HG03439 (cell line): ENCODE measurements around the gene GKN1.

Experiments used
- ATAC-seq: cut with Tn5 transposase; IDR thresholded peaks from one replicate; pipeline ENCODE4 v1.9.1; 2021; ENCODE audit warnings: mild to moderate bottlenecking, moderate library complexity; ENCODE audit not compliant: unreplicated experiment

The GKN1 gene, protein sequence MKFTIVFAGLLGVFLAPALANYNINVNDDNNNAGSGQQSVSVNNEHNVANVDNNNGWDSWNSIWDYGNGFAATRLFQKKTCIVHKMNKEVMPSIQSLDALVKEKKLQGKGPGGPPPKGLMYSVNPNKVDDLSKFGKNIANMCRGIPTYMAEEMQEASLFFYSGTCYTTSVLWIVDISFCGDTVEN

DNA sequence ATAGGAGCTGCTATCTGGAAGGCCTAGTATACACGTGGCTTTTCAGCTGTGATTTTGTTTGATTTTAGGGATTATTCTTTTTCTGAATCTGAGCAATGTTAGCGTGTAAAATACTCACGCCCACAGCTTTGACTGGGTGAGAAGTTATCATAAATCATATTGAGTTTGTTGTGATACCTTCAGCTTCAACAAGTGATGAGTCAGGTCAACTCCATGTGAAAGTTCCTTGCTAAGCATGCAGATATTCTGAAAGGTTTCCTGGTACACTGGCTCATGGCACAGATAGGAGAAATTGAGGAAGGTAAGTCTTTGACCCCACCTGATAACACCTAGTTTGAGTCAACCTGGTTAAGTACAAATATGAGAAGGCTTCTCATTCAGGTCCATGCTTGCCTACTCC, at the start of gene GKN1:
Gene GKN1 (plus strand): TSS at position 386 of the 400 bp plus-strand sequence. CDS start 42 bp downstream, outside the sequence.
- no peak for ATAC-seq

DNA sequence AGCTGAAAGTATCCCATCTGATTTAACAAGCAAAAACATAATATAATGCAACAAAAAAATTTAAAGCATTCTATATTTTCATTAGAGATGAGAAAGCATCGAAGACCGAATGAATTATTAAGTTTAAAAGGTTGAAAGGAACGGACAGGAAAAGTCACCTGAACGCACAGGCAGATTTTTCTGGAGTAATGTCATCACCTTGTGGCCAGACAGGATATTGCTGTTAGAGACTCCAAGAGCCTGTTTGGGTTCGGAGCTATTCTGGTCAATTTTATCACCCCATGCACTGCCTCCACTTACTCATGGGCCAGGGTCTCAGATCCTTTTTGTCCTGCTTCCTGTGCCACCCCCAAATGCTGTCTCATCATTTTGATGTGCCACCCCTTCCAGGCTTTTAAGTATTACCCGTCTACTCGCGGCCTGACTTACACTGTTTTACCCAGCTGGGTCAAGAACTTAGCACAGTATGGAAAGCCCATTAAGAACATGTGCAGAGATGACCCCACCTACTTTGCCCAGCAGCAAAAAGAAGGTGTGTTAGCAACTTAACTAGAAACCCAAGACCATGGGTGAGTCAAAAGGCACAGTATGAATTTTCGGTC, 49.0 kb upstream of the GKN1 start:
- no peak for ATAC-seq

DNA sequence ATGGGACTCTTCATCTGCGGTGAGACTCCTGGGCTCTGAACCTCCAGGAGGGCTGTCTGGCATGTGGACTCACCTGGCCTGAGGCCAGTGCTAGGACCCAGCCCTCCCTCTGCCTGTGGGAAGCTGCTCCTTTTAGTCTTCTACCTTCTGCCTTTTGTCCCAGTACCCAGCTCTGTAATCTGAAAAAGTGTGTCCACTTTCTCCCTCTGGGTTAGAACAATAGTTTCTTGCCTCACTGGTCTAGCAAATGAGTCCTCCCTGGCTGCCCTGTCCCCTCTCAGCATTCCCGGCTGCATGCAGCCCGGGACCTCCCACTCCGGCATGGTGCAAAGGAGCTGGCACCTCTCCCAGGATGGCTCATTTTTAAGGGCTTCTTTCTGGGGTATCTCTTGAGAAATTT, 47.6 kb upstream of the GKN1 start:
- no peak for ATAC-seq

GRCh38 chr2:68931149-68931711, 43.2 kb upstream of the GKN1 start:
- ATAC-seq: no peak

GRCh38 chr2:68931799-68932198, 42.6 kb upstream of the GKN1 start:
- ATAC-seq: no peak

DNA sequence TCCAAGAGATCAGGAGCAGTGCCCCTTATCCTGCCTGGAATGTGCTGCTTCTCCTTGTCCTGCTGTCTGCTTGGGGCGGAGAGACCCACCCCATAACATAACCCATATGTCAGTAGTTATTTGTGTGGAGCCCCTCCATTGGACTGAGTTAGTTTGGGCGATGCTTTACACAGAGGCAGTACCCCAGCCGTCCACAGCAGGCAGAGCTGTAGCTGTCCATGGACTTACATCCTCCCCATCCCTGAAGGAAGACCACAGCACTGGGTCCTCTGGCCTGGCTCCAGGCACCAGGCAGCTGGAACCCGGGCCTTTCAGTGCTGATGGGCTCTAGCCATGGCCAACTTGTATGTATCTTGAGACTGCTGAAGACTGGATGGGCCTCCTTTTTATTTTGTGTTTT, 42.0 kb upstream of the GKN1 start:
- no peak for ATAC-seq

- no peak for ATAC-seq
Measured at GRCh38 chr2:68934021-68934420, 40.4 kb upstream of the GKN1 start.

- ATAC-seq: no peak
Measured at GRCh38 chr2:68935471-68935870, 39.0 kb upstream of the GKN1 start.

DNA sequence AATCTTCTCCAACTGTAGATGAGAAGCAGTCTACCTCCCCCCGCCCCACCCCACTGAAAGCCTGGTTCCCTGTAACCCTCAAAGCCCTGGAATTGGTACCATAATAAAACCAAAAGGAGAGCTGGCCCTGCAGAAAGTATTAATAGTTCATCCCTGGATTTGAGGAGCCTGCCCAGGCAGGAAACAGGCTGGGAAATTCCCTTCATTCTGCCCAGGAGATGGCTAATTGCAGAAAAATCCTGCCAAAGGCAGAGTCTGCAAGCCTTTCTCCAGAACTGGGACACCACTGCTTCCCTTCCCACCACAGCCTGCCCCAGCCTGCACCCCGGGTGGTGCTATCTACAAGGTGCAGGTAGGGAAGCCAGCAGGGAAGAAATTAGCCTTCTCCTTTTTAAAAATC, 38.0 kb upstream of the GKN1 start:
- no peak for ATAC-seq

- no peak for ATAC-seq
Measured at GRCh38 chr2:68936889-68937288, 37.5 kb upstream of the GKN1 start.

- no peak for ATAC-seq
Measured at GRCh38 chr2:68937346-68938055, 36.9 kb upstream of the GKN1 start.

- no peak for ATAC-seq
Measured at GRCh38 chr2:68938938-68939337, 35.5 kb upstream of the GKN1 start.

DNA sequence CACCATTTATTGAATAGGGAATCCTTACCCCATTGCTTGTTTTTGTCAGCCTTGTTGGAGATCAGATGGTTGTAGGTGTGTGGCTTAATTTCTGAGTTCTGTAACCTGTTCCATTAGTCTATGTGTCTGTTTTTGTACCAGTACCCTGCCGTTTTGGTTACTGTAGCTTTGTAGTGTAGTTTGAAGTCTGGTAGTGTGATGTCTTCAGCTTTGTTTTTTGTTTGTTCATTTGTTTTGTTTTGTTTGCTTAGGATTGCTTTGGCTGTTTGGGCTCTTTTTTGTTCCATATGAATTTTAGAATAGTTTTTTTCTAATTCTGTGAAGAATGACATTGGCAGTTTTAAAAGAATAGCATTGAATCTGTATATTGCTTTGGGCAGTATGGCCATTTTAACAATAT, 34.5 kb upstream of the GKN1 start:
- no peak for ATAC-seq

GRCh38 chr2:68940369-68940768, 34.1 kb upstream of the GKN1 start:
- no peak for ATAC-seq

- ATAC-seq: no peak
Measured at GRCh38 chr2:68942827-68943226, 31.6 kb upstream of the GKN1 start.

DNA sequence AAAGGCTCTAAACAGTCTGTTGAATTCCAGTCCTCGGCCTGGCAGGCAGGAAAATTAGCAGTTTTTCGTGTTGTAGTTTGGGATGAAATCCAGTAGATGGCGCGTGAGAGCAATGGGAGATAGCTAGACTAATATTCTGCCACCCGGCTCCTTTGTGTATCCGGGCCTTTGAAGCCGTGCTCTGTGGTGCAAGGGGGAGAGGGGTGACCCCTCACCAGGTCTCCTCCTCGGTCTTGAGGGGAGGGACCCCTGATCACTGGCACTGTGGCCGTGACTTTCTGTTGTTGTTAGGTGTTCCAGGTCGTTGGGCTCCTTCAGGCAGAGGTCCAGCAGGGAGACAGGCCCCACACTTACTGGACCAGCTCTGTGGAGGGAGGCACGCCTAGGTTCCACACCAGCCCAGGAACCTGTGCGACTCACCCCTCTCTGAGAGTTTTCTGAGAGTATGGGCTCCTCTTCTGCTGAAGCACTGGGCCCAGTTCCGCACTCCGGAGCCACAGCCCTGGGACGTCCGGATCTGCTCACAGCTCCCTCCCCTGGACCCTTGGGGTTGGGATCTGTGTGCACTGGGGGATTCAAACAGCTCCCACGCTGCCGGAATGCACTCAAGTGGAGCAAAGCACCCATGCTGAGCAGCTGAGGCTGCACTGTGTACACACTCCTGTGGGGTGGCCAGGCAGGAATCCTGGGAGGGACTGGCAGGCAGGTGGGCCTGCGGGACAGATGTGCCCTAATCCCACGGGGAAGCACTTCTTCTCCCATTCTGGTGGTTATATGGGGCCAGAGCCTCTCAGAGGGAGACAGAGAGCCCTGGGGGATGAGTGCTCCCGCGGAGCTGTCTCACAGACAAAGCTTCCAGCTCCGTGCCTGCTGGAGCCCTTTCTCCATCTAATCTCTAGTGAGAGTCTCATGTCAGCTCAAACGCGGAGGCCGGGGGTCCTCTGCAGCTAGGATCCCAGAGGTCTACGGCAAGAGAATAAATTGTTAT, 30.6 kb upstream of the GKN1 start:
- ATAC-seq: no peak

- ATAC-seq: no peak
Measured at GRCh38 chr2:68946117-68946516, 28.3 kb upstream of the GKN1 start.

- no peak for ATAC-seq
Measured at GRCh38 chr2:68948710-68949109, 25.7 kb upstream of the GKN1 start.

GRCh38 chr2:68951899-68952298, 22.5 kb upstream of the GKN1 start:
- ATAC-seq: no peak

GRCh38 chr2:68952887-68953521, 21.4 kb upstream of the GKN1 start, which contains the start of gene GKN2:
TSS of gene GKN2 (minus strand) at chr2:68952893. CDS start at chr2:68952861, 32 bp downstream.
- no peak for ATAC-seq
